Measurements from ENCODE around the gene TRIM69. TPM values are rescaled to one million over a fixed set of nuclear protein-coding genes. Genes with fewer than 3 reads are reported as not detected.

TRIM69 gene
- total RNA-seq, 1 experiment from 2014 or later: 22.7 TPM

DNA sequence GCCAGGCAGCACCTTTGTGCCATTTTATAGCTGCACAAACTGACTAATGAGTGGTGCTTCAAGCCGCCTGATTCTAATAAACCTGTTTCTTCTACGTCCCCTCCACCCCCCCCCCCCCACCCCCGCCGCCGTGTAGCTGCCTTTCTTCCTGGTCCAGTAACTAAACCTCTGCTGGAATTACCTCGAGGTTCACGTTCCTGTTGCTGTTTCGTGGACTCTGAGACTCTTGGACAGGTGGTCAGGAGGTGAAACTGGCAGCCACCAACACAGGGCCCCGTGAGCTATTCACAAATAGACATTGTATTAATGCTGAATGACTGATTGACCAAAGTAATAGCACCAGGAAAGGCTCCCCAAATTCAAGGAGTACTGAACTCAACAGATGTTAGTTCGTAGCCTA lies 73.9 kb downstream of the TRIM69 start:
- DNase-seq: no peak
- Histone ChIP-seq H3K9ac (ENCODE audit: low read length) (no peak overlapping the region), H3K27ac (ENCODE audit: low read length) (no peak overlapping the region), H3K9me2 (replicated peaks; ENCODE audit: insufficient read depth, low read length) (no peaks in the 10 kb centered on the region), H4K20me1 (ENCODE audit: insufficient read depth, low read depth, low read length) (no peaks in the 10 kb centered on the region), H3K4me3 (ENCODE audit: low read length) (no peak overlapping the region), H3K4me2 (ENCODE audit: low read depth, low read length, poor library complexity, severe bottlenecking) (no peak overlapping the region), H3K9me3 (ENCODE audit: low read length) (no peaks in the 10 kb centered on the region), H3K36me3 (ENCODE audit: insufficient read depth, low read length) (no peaks in the 10 kb centered on the region), H3K4me1 (ENCODE audit: low read length) (no peaks in the 10 kb centered on the region), H2AFZ (ENCODE audit: low read length) (no peak overlapping the region), H3K79me2 (ENCODE audit: low read length) (no peaks in the 10 kb centered on the region), H3K27me3 (ENCODE audit: low read length) (no peaks in the 10 kb centered on the region)

DNA sequence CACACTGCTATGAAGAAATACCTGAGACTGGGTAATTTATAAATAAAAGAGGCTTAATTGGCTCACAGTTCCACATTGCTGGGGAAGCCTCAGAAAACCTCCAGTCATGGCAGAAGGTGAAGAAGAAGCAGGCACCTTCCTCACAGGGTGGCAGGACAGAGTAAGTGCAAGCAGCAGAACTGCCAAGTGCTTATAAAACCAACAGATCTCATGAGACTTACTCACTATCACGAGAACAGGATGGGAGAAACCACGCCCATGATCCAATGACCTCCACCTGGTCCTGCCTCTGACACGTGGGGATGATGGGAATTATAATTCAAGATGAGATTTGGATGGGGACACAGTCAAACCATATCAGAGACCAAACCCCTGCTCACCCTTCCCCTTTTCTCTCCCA lies 75.0 kb downstream of the TRIM69 start:
- Histone ChIP-seq H3K9me3 (ENCODE audit: low read length) (no peaks in the 10 kb centered on the region), H3K4me3 (ENCODE audit: low read length) (no peak overlapping the region), H4K20me1 (ENCODE audit: insufficient read depth, low read depth, low read length) (no peaks in the 10 kb centered on the region), H3K4me2 (ENCODE audit: low read depth, low read length, poor library complexity, severe bottlenecking) (no peak overlapping the region), H3K27me3 (ENCODE audit: low read length) (no peaks in the 10 kb centered on the region), H3K4me1 (ENCODE audit: low read length) (no peaks in the 10 kb centered on the region), H3K79me2 (ENCODE audit: low read length) (no peaks in the 10 kb centered on the region), H3K27ac (ENCODE audit: low read length) (no peak overlapping the region), H3K36me3 (ENCODE audit: insufficient read depth, low read length) (no peaks in the 10 kb centered on the region), H2AFZ (ENCODE audit: low read length) (no peak overlapping the region), H3K9me2 (replicated peaks; ENCODE audit: insufficient read depth, low read length) (no peaks in the 10 kb centered on the region), H3K9ac (ENCODE audit: low read length) (no peak overlapping the region)
- no peak for DNase-seq

DNA sequence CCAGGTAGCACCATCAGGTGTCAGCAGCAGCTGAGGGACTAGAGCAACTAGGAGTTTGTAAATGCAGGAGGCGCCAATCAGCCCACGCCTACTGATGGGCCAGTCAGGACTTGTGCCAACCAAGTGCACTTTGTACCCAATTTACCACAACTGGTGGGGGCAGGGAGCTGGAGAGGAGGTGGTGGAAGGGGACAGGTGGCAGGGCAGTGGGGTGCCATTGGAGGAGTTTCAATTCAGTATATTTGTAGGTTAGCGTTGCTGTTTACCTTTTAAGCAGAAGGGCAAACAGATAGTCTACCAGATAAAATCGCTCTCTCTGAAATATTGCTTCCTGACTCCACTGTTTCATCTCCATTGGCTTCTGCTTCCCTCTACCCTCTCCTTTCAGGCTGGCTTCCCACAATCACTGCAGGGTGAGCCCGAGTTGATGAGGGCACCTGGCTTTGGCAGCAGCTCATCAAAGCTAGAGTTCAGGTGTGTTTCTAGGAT lies 75.7 kb downstream of the TRIM69 start:
- no peak overlapping the region for H3K27ac ChIP-seq (ENCODE audit: low read length)
- H3K27me3 ChIP-seq (ENCODE audit: low read length): no peaks in the 10 kb centered on the region
- no peaks in the 10 kb centered on the region for H3K9me3 ChIP-seq (ENCODE audit: low read length)
- no peaks in the 10 kb centered on the region for H3K4me1 ChIP-seq (ENCODE audit: low read length)
- H3K9ac ChIP-seq (ENCODE audit: low read length): no peak overlapping the region
- H3K9me2 ChIP-seq (replicated peaks; ENCODE audit: insufficient read depth, low read length): no peaks in the 10 kb centered on the region
- no peak overlapping the region for H3K4me3 ChIP-seq (ENCODE audit: low read length)
- no peaks in the 10 kb centered on the region for H4K20me1 ChIP-seq (ENCODE audit: insufficient read depth, low read depth, low read length)
- no peaks in the 10 kb centered on the region for H3K36me3 ChIP-seq (ENCODE audit: insufficient read depth, low read length)
- no peak for DNase-seq
- no peaks in the 10 kb centered on the region for H3K79me2 ChIP-seq (ENCODE audit: low read length)
- H3K4me2 ChIP-seq (ENCODE audit: low read depth, low read length, poor library complexity, severe bottlenecking): no peak overlapping the region
- H2AFZ ChIP-seq (ENCODE audit: low read length): no peak overlapping the region

DNA sequence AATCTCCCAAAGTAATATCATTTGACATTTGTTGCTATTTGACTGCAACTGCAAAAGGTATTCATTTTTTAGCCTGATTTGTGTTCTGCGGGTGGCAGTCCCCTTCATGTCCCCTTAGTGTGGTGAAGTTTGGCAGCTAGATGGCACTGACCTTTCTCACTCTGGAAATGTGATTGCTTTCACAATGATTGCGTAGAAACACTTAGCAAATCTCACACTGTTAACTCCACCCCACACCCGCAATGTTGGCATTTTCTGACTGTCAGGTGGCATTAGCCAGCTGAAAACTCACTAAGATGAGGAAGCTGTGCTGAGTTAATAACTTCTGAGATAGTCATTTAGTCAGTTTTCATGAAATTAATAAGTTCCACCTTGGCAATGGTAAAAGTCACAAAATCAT lies 76.9 kb downstream of the TRIM69 start:
- no peaks in the 10 kb centered on the region for H3K9me3 ChIP-seq (ENCODE audit: low read length)
- H3K9me2 ChIP-seq (replicated peaks; ENCODE audit: insufficient read depth, low read length): no peaks in the 10 kb centered on the region
- H3K4me1 ChIP-seq (ENCODE audit: low read length): no peaks in the 10 kb centered on the region
- no peaks in the 10 kb centered on the region for H4K20me1 ChIP-seq (ENCODE audit: insufficient read depth, low read depth, low read length)
- H3K36me3 ChIP-seq (ENCODE audit: insufficient read depth, low read length): no peaks in the 10 kb centered on the region
- H3K79me2 ChIP-seq (ENCODE audit: low read length): no peaks in the 10 kb centered on the region
- DNase-seq: no peak
- H3K27ac ChIP-seq (ENCODE audit: low read length): no peak overlapping the region
- H3K27me3 ChIP-seq (ENCODE audit: low read length): no peaks in the 10 kb centered on the region
- H3K4me2 ChIP-seq (ENCODE audit: low read depth, low read length, poor library complexity, severe bottlenecking): no peak overlapping the region
- H3K4me3 ChIP-seq (ENCODE audit: low read length): no peak overlapping the region
- H3K9ac ChIP-seq (ENCODE audit: low read length): no peak overlapping the region
- no peak overlapping the region for H2AFZ ChIP-seq (ENCODE audit: low read length)

Small RNA genes within 50 kb of the gene (small RNA-seq; reads per million reads assigned to genes)
- not detected for gene RF00019

Other genes starting within 250 kb of the TRIM69 start
- gene EIF3J, start 199.4 kb upstream of the TRIM69 start, total RNA-seq (2014; rRNA removed; shearing (Covaris generic); ENCODE audit: low replicate concordance): 36.1 and 70.7 TPM in 2 replicates
- gene SPG11, start 72.9 kb upstream of the TRIM69 start, total RNA-seq (2014; rRNA removed; shearing (Covaris generic); ENCODE audit: low replicate concordance): 80.6 and 123 TPM in 2 replicates
- gene PATL2, start 25.2 kb upstream of the TRIM69 start, total RNA-seq (2014; rRNA removed; shearing (Covaris generic); ENCODE audit: low replicate concordance): 1.0 and 5.0 TPM in 2 replicates
- 2,186 and 3,959 TPM in 2 replicates for gene B2M, start 25.0 kb upstream of the TRIM69 start, total RNA-seq (2014; rRNA removed; shearing (Covaris generic); ENCODE audit: low replicate concordance)
- not detected in 2 replicates for gene TERB2, start 220.2 kb downstream of the TRIM69 start, total RNA-seq (2014; rRNA removed; shearing (Covaris generic); ENCODE audit: low replicate concordance)